Fibroblast of mammary gland (primary cell): ENCODE data around the gene WDR37.
"Not testable (repeated sequence)": the region's sequence is repeated elsewhere in the genome, so short reads cannot be mapped to it uniquely, and the experiment has no call there.

Experiments used
- DNase-seq: peaks from one replicate; pipeline ENCODE4 v3.0.0-alpha.2; 2010; ENCODE audit warnings: low read depth
- H3K4me3 ChIP-seq: 2 replicates; pipeline ENCODE4 v1.5.1; 2011; ENCODE audit warnings: low read depth, mild to moderate bottlenecking, low read length, moderate library complexity; ENCODE audit not compliant: control insufficient read depth
- CTCF ChIP-seq: conservative IDR thresholded peaks from 2 replicates; pipeline ENCODE4 v1.5.1; 2011; ENCODE audit warnings: low read depth, low read length, inconsistent platforms; ENCODE audit not compliant: control insufficient read depth, insufficient read depth

Gene WDR37

GRCh38 chr10:1160561-1161314, 104.6 kb downstream of the WDR37 start:
- H3K4me3 ChIP-seq = no peak overlapping the region
- no peak for TF ChIP-seq CTCF
- DNase-seq = no peak

GRCh38 chr10:1161315-1161673, 105.1 kb downstream of the WDR37 start:
- not testable (repeated sequence) for H3K4me3 ChIP-seq, DNase-seq

DNA sequence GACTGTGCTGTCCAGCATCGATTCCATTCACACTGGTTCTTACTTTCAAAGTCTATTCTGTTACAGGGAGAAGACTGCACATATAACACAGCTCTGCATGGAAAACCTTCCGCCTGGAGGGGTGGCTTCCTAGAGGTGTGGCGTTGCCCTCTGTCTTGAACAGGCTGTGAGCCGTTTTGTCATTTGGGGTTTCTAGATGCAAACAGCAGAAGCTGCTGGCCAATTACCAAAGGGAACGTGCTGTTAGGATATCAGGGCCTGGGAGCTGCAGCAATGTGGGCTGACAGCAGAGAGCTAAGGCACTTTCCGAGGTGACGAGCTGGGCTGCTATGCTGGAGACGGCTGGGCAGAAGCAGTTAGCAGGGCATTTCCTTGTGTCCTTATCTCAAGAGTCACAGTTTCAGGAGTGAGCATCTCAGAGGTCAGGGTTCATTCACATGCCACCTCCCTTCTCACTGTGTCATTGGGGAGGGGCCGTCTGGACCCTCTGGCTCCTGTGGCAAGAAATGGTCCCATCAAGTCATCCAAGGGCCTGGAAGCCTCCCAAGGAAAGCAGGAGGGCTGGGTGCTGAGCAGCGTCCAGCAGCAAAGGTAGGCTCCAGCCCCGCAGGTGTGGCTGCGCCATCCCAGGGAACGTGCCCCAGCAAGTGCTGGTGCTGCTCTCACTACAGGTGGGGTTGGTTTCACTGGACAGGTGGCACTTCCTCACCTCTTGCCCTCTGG, 106.5 kb downstream of the WDR37 start:
- H3K4me3 ChIP-seq = no peak overlapping the region
- no peak for TF ChIP-seq CTCF
- no peak for DNase-seq

- TF ChIP-seq CTCF = no peak
- DNase-seq = no peak
- no peak overlapping the region for H3K4me3 ChIP-seq
Measured at GRCh38 chr10:1163204-1163660, 107.0 kb downstream of the WDR37 start.

GRCh38 chr10:1163831-1164230, 107.6 kb downstream of the WDR37 start:
- no peak overlapping the region for H3K4me3 ChIP-seq
- DNase-seq = no peak
- TF ChIP-seq CTCF = no peak

- no peak for DNase-seq
- no peak overlapping the region for H3K4me3 ChIP-seq
- no peak for TF ChIP-seq CTCF
Measured at GRCh38 chr10:1166101-1166827, 110.1 kb downstream of the WDR37 start.

GRCh38 chr10:1166828-1167275, 110.7 kb downstream of the WDR37 start:
- H3K4me3 ChIP-seq = no peak overlapping the region
- TF ChIP-seq CTCF = no peak
- DNase-seq = no peak
